NCI-H226 (cell line): ENCODE data around the gene BET1L.
"Not testable (repeated sequence)": the region's sequence is repeated elsewhere in the genome, so short reads cannot be mapped to it uniquely, and the experiment has no call there.

Source experiments
- DNase-seq: peaks from one replicate; pipeline ENCODE4 v3.0.0-alpha.2; 2015

The BET1L gene

DNA sequence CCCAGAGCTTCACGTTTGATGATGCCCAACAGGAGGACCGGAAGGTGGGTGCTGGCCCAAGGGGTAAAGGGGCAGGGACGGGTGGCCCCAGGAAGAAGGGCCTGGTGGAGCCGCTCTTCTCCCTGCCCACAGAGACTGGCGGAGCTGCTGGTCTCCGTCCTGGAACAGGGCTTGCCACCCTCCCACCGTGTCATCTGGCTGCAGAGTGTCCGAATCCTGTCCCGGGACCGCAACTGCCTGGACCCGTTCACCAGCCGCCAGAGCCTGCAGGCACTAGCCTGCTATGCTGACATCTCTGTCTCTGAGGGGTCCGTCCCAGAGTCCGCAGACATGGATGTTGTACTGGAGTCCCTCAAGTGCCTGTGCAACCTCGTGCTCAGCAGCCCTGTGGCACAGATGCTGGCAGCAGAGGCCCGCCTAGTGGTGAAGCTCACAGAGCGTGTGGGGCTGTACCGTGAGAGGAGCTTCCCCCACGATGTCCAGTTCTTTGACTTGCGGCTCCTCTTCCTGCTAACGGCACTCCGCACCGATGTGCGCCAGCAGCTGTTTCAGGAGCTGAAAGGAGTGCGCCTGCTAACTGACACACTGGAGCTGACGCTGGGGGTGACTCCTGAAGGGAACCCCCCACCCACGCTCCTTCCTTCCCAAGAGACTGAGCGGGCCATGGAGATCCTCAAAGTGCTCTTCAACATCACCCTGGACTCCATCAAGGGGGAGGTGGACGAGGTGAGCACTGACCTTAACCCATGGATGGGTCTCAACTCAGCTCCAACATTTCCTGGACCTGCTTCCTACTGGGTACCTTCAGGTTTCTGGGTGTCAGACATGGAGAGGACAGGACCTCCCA is 2.3 kb upstream of the BET1L start:
- DNase-seq, result no peak

DNA sequence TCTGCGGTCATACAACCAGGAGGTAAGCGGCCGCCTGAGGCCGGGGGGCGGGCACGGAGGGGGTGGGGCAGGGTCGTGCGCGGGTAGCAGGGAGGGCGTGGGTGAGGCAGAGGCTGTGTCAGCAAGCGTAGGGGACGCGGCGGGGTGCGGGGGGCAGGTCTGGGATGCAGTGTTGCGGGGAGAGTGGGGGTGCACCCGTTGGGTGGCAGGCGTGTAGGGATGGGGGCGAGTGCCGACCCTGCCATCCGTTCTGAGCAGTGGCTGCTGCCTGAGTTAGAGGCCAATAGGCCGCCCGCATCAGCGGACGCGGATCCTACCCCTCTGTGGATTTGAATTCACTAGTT is 1.7 kb upstream of the BET1L start:
- DNase-seq, result no peak

DNA sequence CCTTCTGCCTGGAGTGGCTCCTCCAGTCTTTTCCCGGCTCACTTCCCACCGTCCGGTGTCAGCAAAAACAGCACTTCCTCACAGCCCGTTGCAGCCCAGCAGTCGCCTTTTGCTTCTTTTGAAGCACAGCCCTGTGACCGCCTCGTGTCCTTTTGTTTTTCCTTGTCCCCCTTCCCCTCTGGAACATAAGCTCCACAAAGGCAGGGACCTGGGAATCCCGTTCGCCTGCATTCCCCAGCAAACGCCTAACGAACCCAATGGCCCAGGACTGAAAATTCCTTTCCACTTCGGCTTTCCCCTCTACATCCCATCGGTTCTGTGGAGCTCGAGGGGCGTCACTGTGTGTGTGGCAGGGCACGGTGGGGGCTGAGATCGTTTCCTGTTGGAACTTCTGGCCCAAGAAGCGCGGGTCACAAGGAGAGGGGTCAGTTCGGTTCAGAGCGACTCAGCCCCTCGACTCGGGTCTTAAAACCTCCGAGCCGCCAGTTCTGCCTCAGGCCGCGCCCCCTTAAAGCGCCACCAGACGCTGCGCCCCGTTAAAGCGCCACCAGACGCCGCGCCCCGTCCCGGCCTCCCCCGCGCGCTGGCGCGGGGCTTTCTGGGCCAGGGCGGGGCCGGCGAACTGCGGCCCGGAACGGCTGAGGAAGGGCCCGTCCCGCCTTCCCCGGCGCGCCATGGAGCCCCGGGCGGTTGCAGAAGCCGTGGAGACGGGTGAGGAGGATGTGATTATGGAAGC is 1.1 kb upstream of the BET1L start:
- DNase-seq, result peak; percentile 77

DNA sequence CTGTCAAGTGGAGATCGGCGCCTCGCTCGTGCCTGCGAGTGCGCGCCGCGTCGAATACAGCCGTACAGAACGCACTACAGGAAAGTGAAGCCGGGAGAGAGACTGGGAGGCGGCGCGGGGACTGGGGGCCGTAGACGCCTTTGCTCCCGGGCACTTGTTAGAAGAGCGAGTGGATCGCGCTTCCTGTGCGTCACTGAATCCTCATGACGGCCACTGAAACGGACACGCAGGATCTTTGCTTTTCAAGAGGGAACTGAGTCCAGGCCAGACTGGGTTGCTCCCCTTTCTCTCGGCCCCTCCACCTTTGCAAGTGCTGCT is 623 bp upstream of the BET1L start:
- peak; percentile 12 for DNase-seq

DNA sequence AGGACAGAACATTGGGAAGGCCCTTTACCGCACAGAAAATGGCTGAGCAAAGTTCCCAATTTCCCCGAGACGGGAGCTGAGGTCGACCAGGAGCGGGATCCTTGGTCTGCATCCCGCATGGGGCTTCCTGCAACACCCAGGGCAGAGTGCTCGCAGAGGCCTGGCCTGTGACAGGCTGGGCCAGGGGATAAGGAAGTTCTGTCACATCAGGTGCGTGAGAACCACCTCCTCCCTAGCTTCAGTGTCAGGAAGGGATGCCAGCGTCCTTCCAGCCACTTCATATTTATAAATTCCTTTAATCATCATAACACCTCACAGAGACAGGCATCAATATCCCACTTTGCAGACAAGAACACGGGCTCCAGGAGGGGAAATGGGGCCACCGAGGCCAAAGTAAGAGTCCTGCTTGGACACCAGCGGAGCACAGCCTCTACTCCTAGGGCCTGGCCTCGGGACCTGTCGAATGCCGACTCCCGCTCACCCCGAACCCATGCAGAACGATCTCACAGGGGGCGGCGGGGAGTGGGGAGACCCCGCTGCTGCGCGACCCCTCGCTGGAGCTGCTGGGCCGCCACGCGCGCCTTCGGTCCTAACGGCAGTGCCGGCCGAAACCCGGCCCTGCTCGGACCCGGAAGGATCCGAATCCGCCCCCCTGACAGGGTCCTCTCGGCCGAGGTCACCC is 532 bp downstream of the BET1L start:
- DNase-seq, result no peak

DNA sequence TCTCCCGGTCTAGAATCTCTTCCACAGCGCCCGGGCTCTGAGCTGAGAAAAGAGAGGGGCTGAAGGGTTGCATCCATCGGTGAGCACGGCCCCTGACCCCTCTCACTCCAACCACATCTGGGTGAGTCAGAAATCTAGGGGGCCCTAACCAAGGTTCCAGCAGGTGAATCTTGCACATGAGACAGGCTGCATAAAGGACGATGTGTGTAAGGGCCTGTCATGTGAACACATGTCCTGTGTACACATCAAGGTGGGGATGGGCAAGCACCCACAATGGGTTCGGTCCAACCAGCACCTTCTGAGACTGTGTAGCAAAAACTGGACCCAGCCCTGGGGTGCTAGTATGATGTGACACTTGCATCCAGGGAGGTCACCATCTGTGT is 1.2 kb downstream of the BET1L start:
- no peak for DNase-seq

DNA sequence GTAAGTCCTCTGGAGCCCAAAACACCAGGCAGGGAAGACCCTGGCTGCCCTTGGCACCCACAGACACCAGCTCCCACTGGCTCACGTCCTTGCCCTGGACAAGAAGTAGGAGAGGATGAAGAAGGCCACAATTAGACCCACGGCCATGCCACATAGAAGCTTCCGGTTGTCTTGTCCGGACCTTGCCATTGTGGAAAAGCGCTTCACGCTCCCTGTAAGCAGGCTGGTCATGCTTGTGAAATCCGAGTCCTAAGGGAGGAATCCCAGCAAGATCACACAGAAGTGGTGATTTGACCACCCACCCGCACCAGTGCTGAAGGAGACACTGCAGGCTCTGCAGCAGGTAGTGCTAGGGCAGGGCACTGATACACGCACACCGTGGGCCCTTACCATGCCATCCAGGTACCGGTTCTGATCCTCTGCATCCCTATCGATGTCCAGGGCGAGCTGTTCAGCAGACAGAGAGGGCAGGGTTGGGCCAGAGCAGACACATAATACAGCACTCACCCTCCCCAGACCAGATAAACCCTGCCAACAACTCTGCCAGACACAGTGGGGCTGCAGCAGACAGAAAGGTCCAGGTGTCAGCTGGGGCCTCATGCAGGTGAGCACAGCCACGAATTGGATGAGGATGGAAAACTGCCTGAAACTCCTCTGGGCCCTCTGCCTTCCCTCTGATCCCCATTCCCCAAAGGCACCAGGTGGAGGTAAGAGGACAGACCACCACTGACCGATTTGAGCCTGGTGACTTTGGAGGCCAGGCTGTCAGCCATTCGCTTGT is 1.8 kb downstream of the BET1L start:
- no peak for DNase-seq

DNA sequence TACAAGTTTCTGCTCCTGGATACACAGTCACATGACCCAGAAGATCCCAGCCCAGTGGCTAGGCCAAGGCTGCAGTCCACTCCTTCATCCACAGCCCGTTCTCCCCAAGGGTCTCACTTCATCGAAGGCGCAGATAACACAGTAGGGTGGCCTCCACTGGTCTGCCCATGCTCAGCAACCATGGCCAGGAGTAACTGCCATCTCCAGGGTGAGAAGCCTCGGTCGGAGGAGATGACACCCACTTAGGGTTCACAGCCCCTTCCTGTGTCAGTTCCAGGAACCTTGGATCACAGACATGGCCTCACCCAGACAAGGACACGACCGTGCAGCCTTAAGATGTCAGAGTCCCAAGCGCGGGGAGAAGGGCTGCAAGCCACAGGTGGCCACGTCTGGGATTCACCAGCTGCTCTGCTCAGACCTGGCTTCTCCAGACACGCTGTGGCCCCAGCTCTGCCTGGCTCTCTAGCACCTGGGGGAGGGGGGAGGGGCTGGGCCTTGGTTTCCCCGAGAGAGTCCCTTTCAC is 2.6 kb downstream of the BET1L start:
- no peak for DNase-seq

DNA sequence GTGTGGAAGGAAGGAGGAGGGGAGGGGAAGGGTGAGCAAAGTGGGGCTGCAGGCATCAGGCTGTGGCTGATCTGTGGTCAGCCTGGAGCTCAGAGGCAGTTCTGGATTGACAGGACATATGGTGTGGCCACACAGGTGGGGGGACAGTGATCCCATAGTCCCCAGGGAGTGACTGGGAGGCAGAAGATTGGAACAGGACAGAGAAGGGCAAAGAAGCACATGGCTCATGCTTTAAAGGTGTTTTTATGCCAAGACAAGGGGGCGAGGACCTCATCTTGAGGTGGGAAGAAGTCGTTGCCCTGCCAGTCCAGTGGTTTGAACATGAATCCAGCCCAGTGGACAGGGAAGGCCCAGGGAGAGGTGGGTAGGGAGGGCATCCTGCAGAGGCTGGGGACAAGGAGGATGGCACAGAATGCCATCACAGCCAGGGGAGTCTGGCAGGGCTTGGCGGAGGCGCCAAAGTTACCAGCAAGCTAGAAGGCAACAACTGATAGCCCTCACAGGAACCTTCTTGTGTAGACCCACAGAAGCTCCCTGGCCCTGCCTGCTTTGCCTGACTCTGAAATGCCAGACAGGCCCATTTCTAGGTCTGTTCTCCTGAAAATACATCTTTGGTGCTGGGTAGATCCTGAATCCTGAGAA is 3.1 kb downstream of the BET1L start:
- DNase-seq, result no peak

DNA sequence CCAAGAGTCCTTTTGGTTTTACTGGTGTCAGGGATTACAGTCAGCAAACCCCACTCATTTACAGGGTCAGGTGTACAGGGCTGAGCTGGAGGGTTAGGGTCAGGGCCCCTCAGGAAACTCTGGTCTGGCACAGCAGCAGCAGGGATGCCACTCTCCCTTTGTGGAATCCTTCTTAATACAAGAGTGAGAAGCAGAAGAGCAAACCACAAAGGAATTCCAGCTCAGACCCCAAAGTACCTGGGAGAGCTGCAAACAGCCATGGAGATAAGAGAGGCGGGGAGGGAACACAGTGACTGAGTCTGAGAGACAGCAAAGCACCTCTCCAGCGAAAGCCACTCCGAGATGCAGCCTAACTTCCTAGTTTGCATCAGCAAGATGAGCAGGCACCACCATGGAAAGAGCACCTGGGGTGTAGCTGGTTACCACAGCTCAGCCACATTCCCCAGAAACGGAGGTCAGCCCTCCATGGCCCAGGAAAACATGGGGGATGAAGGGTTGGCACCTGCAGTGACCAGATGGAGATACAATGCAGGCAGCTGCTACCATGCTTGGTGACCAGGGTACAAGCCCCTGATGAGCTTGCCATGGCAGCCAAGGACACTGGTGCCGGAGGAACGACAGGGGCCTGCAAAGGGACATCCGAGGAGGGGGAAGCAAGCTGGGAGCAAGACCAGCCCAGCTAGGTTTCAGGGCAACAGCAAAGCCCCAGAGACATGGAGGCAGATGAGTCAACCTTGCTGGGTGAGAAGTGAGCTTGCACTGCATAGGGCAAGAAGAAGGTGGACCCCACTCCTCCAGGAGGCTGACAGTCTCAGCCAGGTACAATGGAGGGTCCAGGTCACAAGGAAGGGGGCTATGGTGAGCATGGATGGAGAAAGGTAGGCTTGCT is 3.9 kb downstream of the BET1L start:
- DNase-seq, result no peak

DNA sequence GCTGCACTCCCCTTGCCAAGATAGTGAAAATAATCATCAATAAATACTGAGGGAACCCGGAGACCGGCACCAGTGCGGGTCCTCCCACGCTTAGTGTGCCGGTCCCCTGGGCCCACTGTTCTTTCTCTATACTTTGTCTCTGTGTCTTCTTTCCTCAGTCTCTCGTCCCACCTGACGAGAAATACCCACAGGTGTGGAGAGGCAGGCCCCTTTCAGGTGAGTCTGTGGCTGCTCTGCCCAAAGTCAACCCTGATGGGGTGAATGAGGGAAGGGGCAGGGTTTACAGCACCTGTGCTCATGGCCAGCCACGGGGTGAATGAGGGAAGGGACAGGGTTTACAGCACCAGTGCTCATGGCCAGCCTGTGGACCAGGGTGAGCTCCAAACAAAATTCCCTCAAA is 4.7 kb downstream of the BET1L start:
- no peak for DNase-seq

DNA sequence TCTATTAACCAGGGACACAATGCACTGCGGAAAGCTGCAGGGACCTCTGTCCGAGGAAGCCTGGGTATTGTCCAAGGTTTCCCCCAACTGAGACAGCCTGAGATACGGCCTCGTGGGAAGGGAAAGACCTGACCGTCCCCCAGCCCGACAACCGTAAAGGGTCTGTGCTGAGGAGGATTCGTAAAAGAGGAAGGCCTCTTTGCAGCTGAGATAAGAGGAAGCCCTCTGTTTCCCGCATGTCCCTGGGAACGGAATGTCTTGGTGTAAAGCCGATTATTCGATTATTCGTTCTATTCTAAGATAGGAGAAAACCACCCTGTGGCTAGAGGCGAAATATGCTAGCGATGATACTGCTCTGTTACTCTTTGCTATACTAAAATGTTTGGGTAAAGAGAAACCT is 5.2 kb downstream of the BET1L start:
- no peak for DNase-seq

DNA sequence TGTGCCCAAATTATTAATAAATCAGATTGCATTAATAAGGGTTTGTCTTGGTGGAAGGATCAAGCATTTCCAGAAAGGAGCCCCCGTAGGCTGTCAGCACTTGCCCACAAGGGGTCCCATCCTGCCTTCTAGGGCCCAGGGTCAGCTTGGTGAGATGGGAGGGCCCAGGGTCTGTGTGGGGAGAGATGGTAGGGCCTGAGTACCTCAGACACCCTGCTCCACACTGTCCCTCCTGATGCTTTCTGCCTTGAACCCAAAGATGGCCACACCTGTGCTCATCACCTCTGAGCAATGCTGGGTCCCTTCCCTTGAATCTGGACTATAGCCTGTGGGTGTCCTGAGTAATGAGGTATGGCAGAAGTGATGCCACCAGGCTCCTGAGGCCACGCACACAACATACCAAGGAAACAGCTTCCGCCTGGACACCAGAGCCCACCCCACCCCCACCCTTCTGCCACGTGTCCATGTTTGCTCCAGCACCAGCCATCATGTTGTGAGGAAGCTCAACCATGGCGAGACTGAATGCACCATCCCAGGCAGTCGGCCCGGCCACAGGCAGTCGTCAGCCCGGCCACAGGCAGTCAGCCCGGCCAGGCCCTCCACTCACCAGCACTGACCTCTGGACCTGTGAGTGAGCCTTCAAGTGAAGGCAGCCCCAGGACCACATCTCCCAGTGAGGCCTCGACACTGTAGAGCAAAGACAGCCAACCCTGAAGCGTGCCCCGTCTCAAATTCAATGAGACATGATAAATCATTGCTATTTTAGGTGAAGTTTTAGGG is 6.8 kb downstream of the BET1L start:
- DNase-seq, result no peak

DNA sequence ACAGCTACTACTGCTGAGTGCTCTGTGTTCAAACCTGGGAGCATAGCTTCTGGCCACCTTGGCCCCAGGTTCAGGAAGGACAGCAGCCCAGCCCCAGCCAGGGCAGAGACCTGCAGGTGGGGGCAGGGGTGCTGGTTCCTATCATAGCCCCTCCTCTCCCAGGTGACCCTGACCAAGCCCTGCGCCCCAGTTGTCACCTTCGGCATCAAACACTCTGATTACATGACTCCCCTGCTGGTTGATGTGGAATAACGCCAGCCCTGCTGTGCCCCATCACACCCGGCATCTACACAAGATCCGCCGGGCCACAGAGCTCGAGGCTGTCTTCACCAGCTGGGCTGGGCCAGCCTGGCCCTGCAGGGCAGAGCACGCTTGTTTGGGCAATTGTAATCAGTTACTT is 7.4 kb downstream of the BET1L start:
- DNase-seq, result no peak

DNA sequence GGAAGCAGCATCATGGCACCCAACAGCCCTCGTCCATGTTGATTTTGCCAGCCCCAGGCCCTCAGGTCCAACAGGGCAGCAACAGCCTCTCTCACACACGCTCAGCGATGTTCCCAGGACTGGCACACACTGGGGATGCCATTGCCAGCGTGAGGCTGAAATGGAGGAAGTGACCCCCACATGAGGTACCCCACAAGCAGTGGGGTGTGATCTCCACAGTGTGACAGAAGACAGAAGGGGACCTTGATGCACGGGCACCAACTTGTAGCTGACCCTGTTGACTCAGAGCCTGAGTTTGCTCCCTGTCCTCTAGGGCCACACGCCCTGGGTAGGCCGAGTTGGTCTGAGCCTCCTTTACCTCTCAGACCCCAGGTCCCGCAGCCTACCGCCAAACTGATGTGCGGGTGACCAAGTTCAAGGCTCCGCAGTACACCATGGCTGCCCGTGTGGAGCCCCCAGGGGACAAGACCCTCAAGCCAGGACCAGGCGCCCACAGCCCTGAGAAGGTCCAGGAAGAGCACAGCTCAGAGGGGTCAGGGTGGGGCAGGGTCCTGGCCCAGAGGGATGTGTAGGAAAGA is 8.1 kb downstream of the BET1L start:
- DNase-seq, result no peak

DNA sequence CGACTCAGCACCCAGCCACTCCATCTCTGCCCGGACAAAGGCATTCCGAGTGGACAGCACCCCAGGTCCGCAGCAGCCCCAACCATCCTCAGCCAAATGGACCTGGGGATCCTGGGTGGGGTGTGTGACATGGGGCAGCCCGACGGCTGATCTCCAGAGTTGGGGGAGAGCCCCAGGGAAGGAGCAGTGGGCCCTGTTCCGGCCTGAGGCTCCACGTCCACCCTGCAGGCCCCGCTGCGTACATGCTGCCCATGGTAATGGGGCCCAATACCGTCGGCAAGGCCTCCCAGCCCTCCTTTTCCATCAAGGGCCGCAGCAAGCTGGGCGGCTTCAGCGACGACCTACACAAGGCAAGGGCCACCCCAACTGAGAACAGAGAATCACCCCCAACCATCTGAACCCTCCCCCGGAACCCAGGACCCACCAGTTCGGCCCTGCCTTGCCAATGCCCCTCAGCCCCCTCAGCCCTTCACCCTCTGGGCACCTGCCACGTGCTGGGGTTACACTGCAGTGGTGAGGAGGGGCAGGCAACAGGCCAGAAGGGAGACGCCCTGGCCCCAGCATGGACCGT is 8.9 kb downstream of the BET1L start:
- DNase-seq, result no peak

DNA sequence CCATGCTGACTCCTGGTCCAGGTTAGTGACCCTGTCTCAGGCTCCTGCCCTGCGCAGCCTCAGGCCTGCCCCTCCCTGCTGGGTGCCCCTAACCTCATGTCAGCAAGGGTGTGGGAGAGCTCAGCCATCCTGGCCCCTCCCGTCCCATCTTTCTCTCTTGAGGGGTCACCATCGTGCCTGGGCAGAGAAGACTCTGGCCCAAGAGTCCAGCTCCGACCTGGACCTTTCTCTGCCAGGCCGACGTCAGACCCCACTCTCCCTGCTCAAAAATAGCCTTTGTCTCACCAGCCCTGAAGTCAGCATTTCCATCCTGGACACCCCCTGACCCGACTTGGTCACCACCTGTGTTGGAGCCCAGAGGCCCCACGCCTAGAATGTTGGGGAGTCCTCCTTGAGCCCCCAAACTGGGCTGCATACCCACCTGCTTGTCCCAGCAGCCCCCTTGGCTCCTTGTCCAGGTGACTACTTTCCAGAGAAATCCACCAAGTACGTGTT is 9.4 kb downstream of the BET1L start:
- DNase-seq, result no peak

DNA sequence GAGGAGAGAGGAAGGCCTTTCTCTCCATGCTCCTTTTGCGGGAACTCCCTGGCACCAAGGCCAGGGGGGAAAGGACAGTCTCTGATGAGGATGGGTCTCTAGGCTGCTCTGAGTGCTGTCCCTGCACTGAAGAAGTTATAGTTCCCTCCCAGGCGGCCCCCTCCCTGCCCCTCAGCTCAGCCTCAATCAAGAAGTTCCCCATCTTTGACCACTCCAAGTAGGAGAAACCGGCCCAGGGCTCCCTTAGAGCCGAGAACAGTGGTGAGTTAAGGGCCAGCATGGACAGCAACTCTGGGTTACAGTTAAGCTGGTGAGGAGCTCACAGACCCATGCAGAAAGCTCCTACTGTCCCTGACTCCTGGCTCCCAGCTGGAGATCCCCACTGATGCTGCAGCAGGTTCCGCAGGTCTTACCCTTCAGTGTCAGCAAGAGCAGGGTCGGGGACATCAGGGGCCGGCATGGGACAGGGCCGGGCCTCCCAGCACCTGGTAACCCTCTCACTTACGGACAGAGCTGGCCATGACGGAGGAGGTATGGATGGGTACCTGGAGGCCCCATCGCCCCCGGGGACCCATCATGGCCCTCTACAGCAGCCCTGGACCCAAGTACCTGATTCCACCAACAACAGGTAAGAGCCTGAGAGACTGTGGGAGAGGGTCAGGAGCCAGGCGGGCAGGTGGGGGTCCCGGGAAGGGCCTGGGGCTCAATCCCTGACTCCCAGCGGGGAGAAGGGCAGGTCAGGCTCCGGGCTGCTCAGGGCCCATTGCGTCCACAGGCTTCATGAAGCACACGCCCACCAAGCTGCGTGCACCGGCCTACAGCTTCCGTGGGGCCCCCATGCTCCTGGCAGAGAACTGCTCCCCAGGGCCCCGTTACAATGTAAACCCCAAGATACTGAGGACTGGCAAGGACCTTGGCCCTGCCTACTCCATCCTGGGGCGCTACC is 10.1 kb downstream of the BET1L start:
- DNase-seq, result no peak

DNA sequence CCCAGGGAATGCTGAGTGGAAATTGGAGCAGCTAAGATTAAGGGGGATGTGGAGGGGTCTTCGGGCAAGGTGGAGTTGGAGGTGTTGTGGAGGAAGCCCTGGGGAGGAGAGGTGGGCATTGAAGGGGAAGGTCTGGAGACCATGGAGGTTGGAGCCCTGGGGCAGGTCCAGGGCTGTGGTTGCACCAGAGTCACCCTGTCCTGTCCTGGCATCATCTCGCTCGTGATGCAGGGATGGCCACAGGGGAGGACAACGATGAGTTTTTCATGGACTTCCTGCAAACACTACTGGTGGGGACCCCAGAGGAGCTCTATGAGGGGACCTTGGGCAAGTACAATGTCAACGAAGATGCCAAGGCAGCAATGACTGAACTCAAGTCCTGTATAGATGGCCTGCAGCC is 13.7 kb downstream of the BET1L start:
- DNase-seq, result not testable (repeated sequence)
